ENCODE measurements around the gene THUMPD3. TPM values are rescaled to one million over a fixed set of nuclear protein-coding genes. Genes with fewer than 3 reads are reported as not detected.

Gene THUMPD3
- 19.1 TPM for polyA plus RNA-seq (2013, experiment 1 of 2)
- 20.3 TPM for polyA plus RNA-seq (2013, experiment 2 of 2)

DNA sequence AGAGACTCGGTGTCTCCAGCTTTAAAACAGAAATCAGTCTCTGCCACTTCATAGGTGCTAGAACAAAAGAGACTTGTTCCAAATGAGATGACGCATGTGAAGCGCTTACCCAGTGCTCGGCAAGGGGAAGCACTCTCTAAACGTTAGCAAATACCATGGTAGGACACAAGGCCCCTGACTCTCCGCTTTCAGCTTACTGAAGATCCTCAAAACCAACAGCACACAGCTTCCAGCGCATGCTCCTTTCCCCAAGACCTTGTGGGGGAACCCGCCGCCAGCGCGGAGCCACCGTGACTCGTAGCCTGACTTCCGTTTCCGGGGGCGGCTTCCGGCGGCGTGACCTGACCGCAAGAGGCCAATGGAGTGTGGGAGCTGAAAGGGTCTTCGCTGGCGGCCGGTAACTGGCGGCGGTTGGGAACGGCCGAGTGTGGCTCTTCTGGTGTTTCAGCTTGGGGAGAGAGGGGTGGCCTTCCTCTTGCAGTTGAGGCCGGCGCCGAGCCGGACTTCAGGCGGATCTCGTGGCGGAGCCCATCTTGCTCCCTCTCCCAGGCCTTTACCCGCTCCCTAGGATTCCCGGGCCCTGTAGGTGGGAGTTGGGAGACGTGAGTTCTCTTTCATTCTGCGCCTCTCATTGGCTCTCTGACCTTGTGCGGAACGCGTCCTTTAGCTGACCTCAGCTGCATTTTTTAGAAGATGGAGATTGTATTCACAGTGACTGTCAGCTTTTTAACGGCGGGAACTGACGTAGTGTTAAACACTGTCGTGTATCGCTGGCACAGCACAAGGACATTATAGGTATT lies at the start of gene THUMPD3:
THUMPD3 (plus strand) TSS at position 324 of the 800 bp plus-strand sequence. CDS start 2,015 bp downstream, outside the sequence.
- H3K27ac ChIP-seq (ENCODE audit: low read length, poor library complexity, severe bottlenecking), result peak within 1 kb of the TSS; percentile 88
- H3K9me3 ChIP-seq (ENCODE audit: control insufficient read depth, low read length), result no peaks in the 10 kb centered on the region
- H2BK15ac ChIP-seq (ENCODE audit: low read depth, poor library complexity, severe bottlenecking), result peak within 1 kb of the TSS; percentile 55
- peak within 1 kb of the TSS; percentile 63 to 68 for H3K18ac ChIP-seq (ENCODE audit: low read depth in 1 of 2, low read length in 2 of 2)
- peak within 1 kb of the TSS; percentile 59 for H3K4me2 ChIP-seq (ENCODE audit: low read length, poor library complexity, severe bottlenecking)
- H2BK5ac ChIP-seq (ENCODE audit: low read depth, low read length, poor library complexity, severe bottlenecking), result peak within 1 kb of the TSS; percentile 48
- H3K79me1 ChIP-seq (replicated peaks; ENCODE audit: low read length, poor library complexity, severe bottlenecking), result peaks cover 11% of the 10 kb centered on the region
- H3K14ac ChIP-seq (ENCODE audit: low read length in 2 of 2), result no peak within 1 kb of the TSS
- peaks cover 3% of the 10 kb centered on the region for H3K4me1 ChIP-seq (ENCODE audit: control insufficient read depth, insufficient read depth, low read depth, low read length)
- H4K91ac ChIP-seq (ENCODE audit: low read length), result no peak within 1 kb of the TSS
- H3K27me3 ChIP-seq (ENCODE audit: control insufficient read depth in 1 of 2, insufficient read depth in 1 of 2, low read length in 2 of 2), result no peaks in the 10 kb centered on the region
- H3K23ac ChIP-seq (ENCODE audit: low read length in 2 of 2), result no peak within 1 kb of the TSS
- peaks cover 6 to 33% of the 10 kb centered on the region in 2 experiments for H3K36me3 ChIP-seq (ENCODE audit: control insufficient read depth in 1 of 2, insufficient read depth in 2 of 2, low read depth in 1 of 2, low read length in 2 of 2)
- no peak within 1 kb of the TSS for H2BK12ac ChIP-seq (ENCODE audit: low read length in 2 of 2)
- H3K4ac ChIP-seq (ENCODE audit: low read depth in 1 of 2, low read length in 2 of 2), result peak within 1 kb of the TSS in 1 of 2 experiments; percentile 22
- H3K9ac ChIP-seq (ENCODE audit: low read length), result peak within 1 kb of the TSS; percentile 91
- H4K8ac ChIP-seq (ENCODE audit: low read length), result peak within 1 kb of the TSS; percentile 10
- no peak within 1 kb of the TSS for H2AFZ ChIP-seq (ENCODE audit: low read depth, low read length)
- WGBS, result 25% methylated on average over 35 of the region's 46 CpGs
- no peak within 1 kb of the TSS for H2AK5ac ChIP-seq (ENCODE audit: low read length, severe bottlenecking)
- no peak within 1 kb of the TSS for H2BK120ac ChIP-seq (ENCODE audit: low read depth, low read length)
- peak; percentile 96 for DNase-seq
- H3K4me3 ChIP-seq (ENCODE audit: insufficient read depth in 1 of 2, low read depth in 1 of 2, low read length in 2 of 2), result peak within 1 kb of the TSS; percentile 68 to 91

GRCh38 chr3:9314796-9315195 lies 48.1 kb upstream of the THUMPD3 start:
- no peak overlapping the region for H2BK12ac ChIP-seq (ENCODE audit: low read length in 2 of 2)
- H4K91ac ChIP-seq (ENCODE audit: low read length), result no peak overlapping the region
- no peak overlapping the region for H3K9ac ChIP-seq (ENCODE audit: low read length)
- no peak overlapping the region for H2BK5ac ChIP-seq (ENCODE audit: low read depth, low read length, poor library complexity, severe bottlenecking)
- H2BK120ac ChIP-seq (ENCODE audit: low read depth, low read length), result no peak overlapping the region
- 86% methylated on average over 2 of the region's 2 CpGs for WGBS
- H3K14ac ChIP-seq (ENCODE audit: low read length in 2 of 2), result no peak overlapping the region
- no peak for DNase-seq
- no peak overlapping the region for H3K27ac ChIP-seq (ENCODE audit: low read length, poor library complexity, severe bottlenecking)
- H2BK15ac ChIP-seq (ENCODE audit: low read depth, poor library complexity, severe bottlenecking), result no peak overlapping the region
- H3K27me3 ChIP-seq (ENCODE audit: control insufficient read depth in 1 of 2, insufficient read depth in 1 of 2, low read length in 2 of 2), result peaks cover 0 to 13% of the 10 kb centered on the region in 2 experiments
- H3K18ac ChIP-seq (ENCODE audit: low read depth in 1 of 2, low read length in 2 of 2), result peak overlapping the region in 1 of 2 experiments; percentile 21
- no peaks in the 10 kb centered on the region for H3K9me3 ChIP-seq (ENCODE audit: control insufficient read depth, low read length)
- no peak overlapping the region for H3K4ac ChIP-seq (ENCODE audit: low read depth in 1 of 2, low read length in 2 of 2)
- H3K4me1 ChIP-seq (ENCODE audit: control insufficient read depth, insufficient read depth, low read depth, low read length), result peaks cover 2% of the 10 kb centered on the region
- H3K23ac ChIP-seq (ENCODE audit: low read length in 2 of 2), result no peak overlapping the region
- H3K36me3 ChIP-seq (ENCODE audit: control insufficient read depth in 1 of 2, insufficient read depth in 2 of 2, low read depth in 1 of 2, low read length in 2 of 2), result no peaks in the 10 kb centered on the region
- no peaks in the 10 kb centered on the region for H3K79me1 ChIP-seq (replicated peaks; ENCODE audit: low read length, poor library complexity, severe bottlenecking)
- H4K8ac ChIP-seq (ENCODE audit: low read length), result no peak overlapping the region
- no peak overlapping the region for H3K4me3 ChIP-seq (ENCODE audit: insufficient read depth in 1 of 2, low read depth in 1 of 2, low read length in 2 of 2)
- H2AK5ac ChIP-seq (ENCODE audit: low read length, severe bottlenecking), result no peak overlapping the region
- H2AFZ ChIP-seq (ENCODE audit: low read depth, low read length), result no peak overlapping the region
- H3K4me2 ChIP-seq (ENCODE audit: low read length, poor library complexity, severe bottlenecking), result no peak overlapping the region

GRCh38 chr3:9316881-9317361 lies 45.9 kb upstream of the THUMPD3 start:
- WGBS, result 4% methylated on average over 10 of the region's 13 CpGs
- peak; percentile 52 for DNase-seq
- H3K79me1 ChIP-seq (replicated peaks; ENCODE audit: low read length, poor library complexity, severe bottlenecking), result no peaks in the 10 kb centered on the region

DNA sequence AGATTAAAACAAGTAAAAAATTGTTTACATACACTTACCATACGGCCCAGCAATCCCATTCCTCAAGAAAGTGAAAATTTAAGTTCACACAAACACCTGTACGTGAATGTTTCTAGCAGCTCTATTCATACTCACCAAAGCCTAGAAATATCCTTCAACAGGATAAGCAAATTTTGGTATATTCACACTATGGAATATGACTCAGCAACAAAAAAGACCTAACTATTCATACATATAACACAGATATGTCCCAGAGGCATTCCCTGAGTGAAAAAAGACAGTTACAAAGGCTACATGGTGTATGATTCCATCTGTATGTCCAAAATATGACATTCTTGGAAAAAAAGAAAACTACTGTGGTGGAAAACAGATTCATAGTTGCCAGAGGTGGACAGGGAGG lies 40.1 kb upstream of the THUMPD3 start:
- H3K4me2 ChIP-seq (ENCODE audit: low read length, poor library complexity, severe bottlenecking), result no peak overlapping the region
- no peaks in the 10 kb centered on the region for H3K79me1 ChIP-seq (replicated peaks; ENCODE audit: low read length, poor library complexity, severe bottlenecking)
- no peak overlapping the region for H3K4me3 ChIP-seq (ENCODE audit: insufficient read depth in 1 of 2, low read depth in 1 of 2, low read length in 2 of 2)
- H2AFZ ChIP-seq (ENCODE audit: low read depth, low read length), result no peak overlapping the region
- no peak overlapping the region for H3K23ac ChIP-seq (ENCODE audit: low read length in 2 of 2)
- H3K36me3 ChIP-seq (ENCODE audit: control insufficient read depth in 1 of 2, insufficient read depth in 2 of 2, low read depth in 1 of 2, low read length in 2 of 2), result peaks cover 0 to 15% of the 10 kb centered on the region in 2 experiments
- H2BK15ac ChIP-seq (ENCODE audit: low read depth, poor library complexity, severe bottlenecking), result no peak overlapping the region
- no peak overlapping the region for H3K27ac ChIP-seq (ENCODE audit: low read length, poor library complexity, severe bottlenecking)
- no peak overlapping the region for H2BK12ac ChIP-seq (ENCODE audit: low read length in 2 of 2)
- H3K27me3 ChIP-seq (ENCODE audit: control insufficient read depth in 1 of 2, insufficient read depth in 1 of 2, low read length in 2 of 2), result no peaks in the 10 kb centered on the region
- 93% methylated on average over 2 of the region's 2 CpGs for WGBS
- no peak overlapping the region for H3K4ac ChIP-seq (ENCODE audit: low read depth in 1 of 2, low read length in 2 of 2)
- H2BK5ac ChIP-seq (ENCODE audit: low read depth, low read length, poor library complexity, severe bottlenecking), result no peak overlapping the region
- H3K9me3 ChIP-seq (ENCODE audit: control insufficient read depth, low read length), result peaks cover 3% of the 10 kb centered on the region
- no peak overlapping the region for H3K18ac ChIP-seq (ENCODE audit: low read depth in 1 of 2, low read length in 2 of 2)
- no peaks in the 10 kb centered on the region for H3K4me1 ChIP-seq (ENCODE audit: control insufficient read depth, insufficient read depth, low read depth, low read length)
- H4K8ac ChIP-seq (ENCODE audit: low read length), result no peak overlapping the region
- no peak overlapping the region for H3K14ac ChIP-seq (ENCODE audit: low read length in 2 of 2)
- H2BK120ac ChIP-seq (ENCODE audit: low read depth, low read length), result no peak overlapping the region
- no peak for DNase-seq
- H4K91ac ChIP-seq (ENCODE audit: low read length), result no peak overlapping the region
- no peak overlapping the region for H3K9ac ChIP-seq (ENCODE audit: low read length)
- H2AK5ac ChIP-seq (ENCODE audit: low read length, severe bottlenecking), result no peak overlapping the region

More at GRCh38 chr3:9316881-9317361, 45.9 kb upstream of the THUMPD3 start:
- Histone ChIP-seq H3K9me3 (ENCODE audit: control insufficient read depth, low read length) (no peaks in the 10 kb centered on the region), H3K4ac (ENCODE audit: low read depth in 1 of 2, low read length in 2 of 2) (peak overlapping the region in 1 of 2 experiments; percentile 4), H3K36me3 (ENCODE audit: control insufficient read depth in 1 of 2, insufficient read depth in 2 of 2, low read depth in 1 of 2, low read length in 2 of 2) (no peaks in the 10 kb centered on the region), H2BK120ac (ENCODE audit: low read depth, low read length) (peak overlapping the region; percentile 15), H3K4me2 (ENCODE audit: low read length, poor library complexity, severe bottlenecking) (peak overlapping the region; percentile 59), H3K27ac (ENCODE audit: low read length, poor library complexity, severe bottlenecking) (peak overlapping the region; percentile 84), H2AK5ac (ENCODE audit: low read length, severe bottlenecking) (no peak overlapping the region), H4K8ac (ENCODE audit: low read length) (peak overlapping the region; percentile 36), H2BK5ac (ENCODE audit: low read depth, low read length, poor library complexity, severe bottlenecking) (no peak overlapping the region), H2BK12ac (ENCODE audit: low read length in 2 of 2) (peak overlapping the region in 1 of 2 experiments; percentile 79), H2BK15ac (ENCODE audit: low read depth, poor library complexity, severe bottlenecking) (no peak overlapping the region), H3K27me3 (ENCODE audit: control insufficient read depth in 1 of 2, insufficient read depth in 1 of 2, low read length in 2 of 2) (peaks cover 0 to 6% of the 10 kb centered on the region in 2 experiments), H3K18ac (ENCODE audit: low read depth in 1 of 2, low read length in 2 of 2) (peak overlapping the region; percentile 56 to 78), H3K9ac (ENCODE audit: low read length) (peak overlapping the region; percentile 85), H3K4me1 (ENCODE audit: control insufficient read depth, insufficient read depth, low read depth, low read length) (peaks cover 2% of the 10 kb centered on the region), H2AFZ (ENCODE audit: low read depth, low read length) (peak overlapping the region; percentile 47), H3K23ac (ENCODE audit: low read length in 2 of 2) (no peak overlapping the region), H4K91ac (ENCODE audit: low read length) (no peak overlapping the region), H3K14ac (ENCODE audit: low read length in 2 of 2) (no peak overlapping the region), H3K4me3 (ENCODE audit: insufficient read depth in 1 of 2, low read depth in 1 of 2, low read length in 2 of 2) (peak overlapping the region in 1 of 2 experiments; percentile 73)

Data from mesenchymal stem cell (in vitro differentiated cells and primary cell).